KG1 (cell line): Measurements from ENCODE around the gene SLFN13.
"Not testable (repeated sequence)": the region's sequence is repeated elsewhere in the genome, so short reads cannot be mapped to it uniquely, and the experiment has no call there.

ENCODE experiments used
- DNase-seq: peaks from one replicate; lab custom pipeline; 2025; lab: John Stamatoyannopoulos, UW

SLFN13 gene, protein sequence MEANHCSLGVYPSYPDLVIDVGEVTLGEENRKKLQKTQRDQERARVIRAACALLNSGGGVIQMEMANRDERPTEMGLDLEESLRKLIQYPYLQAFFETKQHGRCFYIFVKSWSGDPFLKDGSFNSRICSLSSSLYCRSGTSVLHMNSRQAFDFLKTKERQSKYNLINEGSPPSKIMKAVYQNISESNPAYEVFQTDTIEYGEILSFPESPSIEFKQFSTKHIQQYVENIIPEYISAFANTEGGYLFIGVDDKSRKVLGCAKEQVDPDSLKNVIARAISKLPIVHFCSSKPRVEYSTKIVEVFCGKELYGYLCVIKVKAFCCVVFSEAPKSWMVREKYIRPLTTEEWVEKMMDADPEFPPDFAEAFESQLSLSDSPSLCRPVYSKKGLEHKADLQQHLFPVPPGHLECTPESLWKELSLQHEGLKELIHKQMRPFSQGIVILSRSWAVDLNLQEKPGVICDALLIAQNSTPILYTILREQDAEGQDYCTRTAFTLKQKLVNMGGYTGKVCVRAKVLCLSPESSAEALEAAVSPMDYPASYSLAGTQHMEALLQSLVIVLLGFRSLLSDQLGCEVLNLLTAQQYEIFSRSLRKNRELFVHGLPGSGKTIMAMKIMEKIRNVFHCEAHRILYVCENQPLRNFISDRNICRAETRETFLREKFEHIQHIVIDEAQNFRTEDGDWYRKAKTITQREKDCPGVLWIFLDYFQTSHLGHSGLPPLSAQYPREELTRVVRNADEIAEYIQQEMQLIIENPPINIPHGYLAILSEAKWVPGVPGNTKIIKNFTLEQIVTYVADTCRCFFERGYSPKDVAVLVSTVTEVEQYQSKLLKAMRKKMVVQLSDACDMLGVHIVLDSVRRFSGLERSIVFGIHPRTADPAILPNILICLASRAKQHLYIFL

DNA sequence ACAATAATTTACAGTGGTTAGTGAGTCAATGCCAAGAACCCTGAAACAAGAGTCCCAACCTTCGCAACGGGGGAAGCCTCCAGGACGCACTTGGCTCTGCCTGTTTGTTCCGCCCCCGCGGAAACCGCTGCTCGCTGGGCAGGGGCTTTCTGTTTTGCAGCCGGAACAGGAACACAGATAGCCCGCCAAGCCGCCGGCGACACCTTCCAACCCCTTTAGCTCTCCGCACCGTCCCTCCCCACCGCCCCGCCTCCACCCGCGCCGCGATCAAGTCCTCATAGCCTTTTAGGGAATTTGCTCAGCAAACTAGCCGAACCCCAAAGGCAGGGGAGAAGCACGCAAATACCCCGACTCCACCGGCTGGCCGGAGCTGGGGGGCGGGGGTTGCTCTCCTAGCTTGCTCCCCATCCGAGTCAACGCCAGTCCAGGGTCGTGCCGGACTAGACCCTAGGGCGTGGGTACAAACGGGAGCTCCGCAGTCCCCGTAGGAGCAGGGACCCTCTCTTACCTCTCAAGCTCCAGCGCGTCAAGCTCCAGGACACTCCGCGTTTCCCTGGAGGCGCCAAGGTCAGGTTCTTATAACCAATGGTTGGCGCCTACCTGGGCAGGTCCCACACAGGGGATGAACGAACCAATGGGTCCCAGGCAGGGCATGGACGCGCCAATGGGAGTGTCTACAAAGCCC is at the start of gene SLFN13:
TSS of gene SLFN13 (minus strand) at position 553 of the 685 bp plus-strand sequence. CDS start 3,086 bp downstream, outside the sequence.
- DNase-seq, result peak; percentile 88

- no peak for DNase-seq
Measured at GRCh38 chr17:35496451-35497290, 48.1 kb upstream of the SLFN13 start.

DNA sequence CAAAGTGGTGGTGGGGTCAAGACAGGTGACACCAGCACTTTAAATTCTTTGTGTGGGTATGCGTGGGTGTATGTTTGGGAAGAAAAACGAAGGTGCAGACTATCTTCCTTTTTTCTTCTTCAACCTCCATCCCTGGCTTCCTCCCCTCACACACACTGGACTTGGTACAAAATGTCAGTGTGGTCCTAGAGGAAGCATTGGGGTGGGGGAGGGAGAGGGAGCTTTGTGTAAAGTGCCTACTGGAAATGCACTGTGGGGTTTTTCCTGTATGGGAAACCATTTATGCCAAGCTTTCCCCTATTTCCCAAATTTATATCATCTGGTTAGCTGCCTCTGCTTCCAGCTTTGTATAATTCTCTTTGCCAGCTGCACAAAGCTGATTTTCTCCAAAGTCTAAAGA is 44.5 kb upstream of the SLFN13 start:
- DNase-seq, result no peak

DNA sequence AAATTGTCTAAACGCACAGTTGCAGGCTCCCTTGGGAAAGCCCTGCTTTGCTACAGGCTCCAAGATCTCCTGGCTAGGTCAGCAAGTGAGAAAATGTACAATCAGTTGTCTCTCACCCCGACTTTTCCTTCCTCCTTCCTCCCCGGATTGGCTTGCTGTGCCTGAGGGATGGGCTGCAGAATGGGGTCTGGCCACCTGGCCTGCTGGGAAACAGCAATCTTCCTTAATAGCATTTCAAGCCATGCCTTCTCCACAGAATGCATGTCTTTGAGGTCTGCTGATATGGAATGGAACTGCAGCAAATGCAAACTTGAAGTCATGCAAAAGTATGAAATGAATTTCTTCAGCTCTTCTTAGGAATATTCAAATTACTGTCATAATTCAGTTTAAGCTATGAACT is 42.9 kb upstream of the SLFN13 start:
- DNase-seq, result no peak

GRCh38 chr17:35489944-35490343 is 41.4 kb upstream of the SLFN13 start:
- DNase-seq, result no peak

DNA sequence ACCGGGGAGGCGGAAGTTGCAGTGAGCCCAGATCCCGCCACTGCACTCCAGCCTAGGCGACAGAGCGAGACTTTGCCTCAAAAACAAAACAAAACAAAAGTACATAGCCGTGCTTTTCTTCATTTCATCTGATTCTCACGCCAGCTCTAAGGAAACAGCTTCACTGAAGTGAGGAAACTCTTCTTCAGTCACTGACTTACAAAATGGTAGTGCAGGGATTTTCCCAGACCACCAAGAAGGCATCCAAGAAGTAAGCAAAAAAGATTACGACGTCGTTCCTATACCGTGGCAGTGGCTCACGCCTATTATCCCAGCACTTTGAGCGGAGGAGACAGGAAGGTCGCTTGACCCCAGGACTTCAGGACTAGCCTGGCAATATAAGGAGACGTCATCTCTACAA is 40.4 kb upstream of the SLFN13 start:
- no peak for DNase-seq

- DNase-seq, result peak; percentile 24
Measured at GRCh38 chr17:35486920-35487732, 38.6 kb upstream of the SLFN13 start.

DNA sequence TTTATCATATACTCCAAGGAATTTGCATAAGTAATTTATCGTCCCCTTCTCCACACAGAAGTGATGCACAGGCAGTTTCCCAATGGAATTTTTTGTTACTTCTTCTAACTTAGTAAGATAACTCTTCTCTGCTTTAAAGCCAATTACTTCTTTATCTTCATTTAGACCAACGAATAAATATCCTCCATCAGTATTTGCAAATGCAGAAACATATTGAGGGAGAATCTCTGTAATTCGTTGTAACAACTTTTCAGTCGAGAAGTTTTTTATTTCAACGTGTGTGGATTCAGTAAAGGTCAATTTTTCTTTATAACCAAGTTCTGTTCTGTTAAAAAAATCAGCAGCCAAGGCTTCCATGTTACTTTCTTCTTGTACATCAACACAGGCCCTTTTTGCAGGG is 30.7 kb upstream of the SLFN13 start:
- DNase-seq, result no peak

DNA sequence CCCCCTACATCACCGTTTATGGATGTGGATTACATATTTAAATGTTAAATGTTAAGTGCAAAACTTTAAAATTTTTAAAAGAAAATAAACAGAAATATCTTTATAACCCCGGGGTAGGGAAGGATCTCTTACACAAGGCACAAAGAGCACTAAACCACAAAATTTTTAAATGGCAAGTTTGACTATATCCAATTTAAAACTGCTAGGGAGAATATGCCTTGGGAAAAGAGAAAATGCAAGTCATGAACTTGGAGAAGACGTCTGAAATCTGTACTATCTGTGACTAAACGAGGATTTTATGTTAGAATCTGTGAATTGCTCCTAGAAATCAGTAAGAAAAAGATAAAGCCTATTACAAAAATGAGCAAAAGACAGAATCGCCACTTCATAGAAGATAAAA is 28.7 kb upstream of the SLFN13 start:
- DNase-seq, result no peak

DNA sequence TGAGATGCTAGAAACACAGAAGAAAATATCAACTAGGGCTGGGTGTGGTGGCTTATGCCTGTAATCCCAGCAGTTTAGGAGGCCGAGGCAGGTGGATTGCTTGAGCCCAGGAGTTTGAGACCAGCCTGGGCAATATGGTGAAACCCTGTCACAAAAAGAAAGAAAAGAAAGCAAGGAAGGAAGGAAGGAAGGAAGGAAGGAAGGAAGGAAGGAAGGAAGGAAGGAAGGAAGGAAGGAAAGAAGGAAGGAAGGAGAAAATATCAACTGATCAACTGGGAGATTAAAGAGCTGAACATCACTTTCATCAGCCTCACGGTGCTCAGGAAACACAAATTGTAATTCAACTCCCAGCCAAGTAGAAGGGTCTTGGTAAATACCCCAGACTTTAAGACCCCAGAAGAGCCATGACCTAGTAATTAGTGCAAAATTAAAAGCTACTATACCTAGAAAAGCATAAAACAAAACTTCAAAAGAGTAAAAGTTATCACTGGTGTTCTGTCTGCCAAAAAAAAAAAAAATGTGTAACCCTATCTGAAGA is 27.8 kb upstream of the SLFN13 start:
- DNase-seq, result no peak

DNA sequence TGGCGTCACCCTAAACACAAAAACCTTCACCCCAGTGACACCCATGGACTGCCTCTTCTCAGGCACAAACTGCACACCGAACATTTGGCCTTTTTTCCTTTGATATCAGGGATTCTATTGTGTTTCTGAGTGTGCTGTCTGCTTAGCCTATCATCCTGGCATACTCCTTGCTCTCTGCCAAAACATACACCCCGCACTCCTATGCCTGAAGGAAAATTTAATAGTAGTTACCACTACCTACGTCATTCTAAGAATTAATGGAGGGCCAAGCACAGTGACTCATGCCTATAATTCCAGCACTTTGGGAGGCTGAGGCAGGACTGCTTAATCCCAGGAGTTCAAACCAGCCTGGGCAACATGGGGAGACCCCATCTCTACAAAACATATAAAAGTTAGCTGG is 19.9 kb upstream of the SLFN13 start:
- DNase-seq, result no peak

- DNase-seq, result no peak
Measured at GRCh38 chr17:35467824-35468223, 19.3 kb upstream of the SLFN13 start.

DNA sequence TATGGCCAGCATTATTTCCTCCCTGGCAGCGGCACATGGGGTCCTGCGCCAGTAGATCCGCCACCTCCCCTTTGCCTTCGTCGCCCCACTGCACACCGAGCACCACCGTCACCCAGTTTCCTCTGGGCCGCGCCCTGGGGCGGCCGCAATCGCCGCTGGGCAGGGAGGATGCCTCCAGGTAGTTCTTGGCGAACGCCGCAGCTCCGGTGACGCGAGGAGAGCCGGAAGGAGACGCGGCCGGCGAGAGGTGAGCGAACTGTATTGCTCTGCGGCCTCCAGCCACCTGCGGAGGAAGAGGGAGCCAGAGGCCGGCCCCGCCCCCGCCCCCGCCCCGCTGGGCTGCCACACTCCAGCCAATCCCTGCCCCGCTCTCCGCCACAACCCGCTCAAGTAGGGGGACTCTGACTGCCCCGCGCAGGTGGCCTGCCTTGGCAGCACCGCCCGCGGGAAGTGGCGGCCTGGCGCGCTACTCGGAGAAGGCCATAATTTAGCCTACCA is 11.8 kb upstream of the SLFN13 start:
- no peak for DNase-seq

DNA sequence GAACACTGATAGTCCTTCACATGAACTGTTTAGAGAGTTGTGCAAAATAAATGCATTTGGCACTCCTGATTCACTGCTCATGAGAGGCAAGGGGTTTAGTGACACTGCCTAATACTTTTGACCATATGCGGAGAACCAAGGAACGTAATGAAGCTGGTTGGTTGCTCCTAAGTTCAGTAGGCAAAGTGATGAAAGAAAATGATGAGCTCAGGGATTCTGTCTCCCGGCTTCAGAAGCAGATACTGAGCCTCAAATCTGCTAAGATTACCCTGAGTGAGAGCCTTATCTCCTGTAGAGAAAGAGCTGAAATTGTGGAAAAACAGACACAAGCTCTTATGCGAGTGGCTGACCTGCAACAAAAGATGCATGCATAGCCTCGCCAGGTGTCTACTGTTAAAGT is 5.5 kb upstream of the SLFN13 start:
- not testable (repeated sequence) for DNase-seq

DNA sequence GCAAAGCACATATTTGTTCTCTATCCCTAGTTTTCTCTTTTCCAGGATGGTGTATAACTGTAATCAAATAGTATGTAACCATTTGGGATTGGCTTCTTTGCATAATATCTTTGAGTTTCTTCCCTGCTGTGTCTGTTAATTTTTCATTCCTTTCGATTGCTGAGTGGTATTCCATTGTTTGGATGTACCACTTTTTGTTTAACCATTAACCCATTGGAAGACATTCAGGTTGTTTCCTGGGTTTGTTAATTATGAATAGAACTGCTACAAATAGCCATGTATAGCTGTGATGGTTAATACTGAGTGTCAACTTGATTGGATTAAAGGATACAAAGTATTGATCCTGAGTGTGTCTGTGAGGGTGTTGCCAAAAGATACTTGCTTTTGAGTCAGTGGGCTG is 4.6 kb upstream of the SLFN13 start:
- no peak for DNase-seq

DNA sequence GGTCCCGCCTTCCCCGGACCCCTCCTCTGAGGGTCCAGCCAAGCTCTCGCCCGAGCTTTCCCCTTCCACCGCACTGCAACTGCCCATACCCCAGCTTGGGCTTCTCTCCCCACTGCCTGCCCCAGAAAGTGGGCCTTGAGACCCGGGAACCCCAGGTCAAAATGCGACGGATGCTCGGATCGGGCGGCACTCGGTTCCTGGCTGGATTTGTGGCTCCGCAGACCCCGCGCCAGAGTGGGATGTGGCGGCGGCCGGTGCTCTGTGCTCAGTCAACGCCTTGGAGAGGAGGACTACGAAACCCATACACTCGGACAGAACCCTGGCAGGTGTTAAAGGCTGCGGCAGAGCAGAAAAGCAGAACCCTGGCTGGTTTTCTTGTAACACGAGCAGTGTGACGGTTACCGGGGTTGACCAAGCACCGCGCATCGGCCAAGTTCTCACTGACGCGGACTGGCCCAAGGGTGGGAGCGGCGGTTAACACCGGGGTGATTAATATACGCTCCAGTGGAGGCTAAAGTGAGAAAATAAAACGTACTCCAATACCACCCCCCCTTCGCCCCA is 885 bp upstream of the SLFN13 start:
- DNase-seq, result no peak

DNA sequence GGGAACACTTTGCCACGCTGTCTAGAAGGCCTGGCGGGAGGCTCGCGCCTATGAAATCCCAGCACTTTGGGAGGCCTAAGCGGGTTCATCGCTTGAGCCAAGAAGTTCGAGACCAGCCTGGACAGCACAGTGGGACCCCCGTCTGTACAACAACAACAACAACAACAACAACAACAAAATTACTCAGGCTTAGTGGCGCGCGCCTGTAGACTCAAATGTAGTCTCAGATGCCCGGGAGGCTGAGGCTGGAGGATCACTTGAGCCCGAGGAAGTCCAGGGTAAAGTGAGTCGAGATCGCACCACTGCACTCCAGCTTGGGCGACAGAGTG is 297 bp upstream of the SLFN13 start:
- no peak for DNase-seq

- DNase-seq, result no peak
Measured at GRCh38 chr17:35447499-35447898, 1.1 kb downstream of the SLFN13 start.

DNA sequence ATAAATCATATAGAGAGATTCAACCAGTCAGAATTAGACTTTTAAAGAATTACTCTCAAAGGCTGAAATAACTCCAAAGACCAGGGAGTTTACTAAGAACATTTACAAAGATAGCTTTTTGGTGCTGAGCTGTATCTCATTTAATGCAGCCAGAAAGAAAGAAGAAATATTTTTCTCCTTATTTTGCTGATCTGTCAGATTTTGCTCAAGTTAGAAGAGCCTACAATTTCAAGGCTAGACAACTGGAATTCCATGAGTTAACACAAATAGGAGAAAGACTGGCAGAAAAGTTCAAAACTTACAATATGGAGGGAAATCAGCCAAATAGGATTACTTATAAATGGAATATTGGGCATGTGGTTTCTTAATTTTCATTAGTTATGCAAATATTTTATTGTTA is 10.1 kb downstream of the SLFN13 start:
- no peak for DNase-seq
